Activated naive CD4-positive, alpha-beta T cell treated with anti-CD3 and anti-CD28 coated beads, Interleukin-2, amount 50 U/mL, for 16 hours (primary cell): ENCODE measurements around the gene RBMY1D.
"Not testable (repeated sequence)": the region's sequence is repeated elsewhere in the genome, so short reads cannot be mapped to it uniquely, and the experiment has no call there.

Experiments
- DNase-seq: peaks from one replicate; pipeline ENCODE4 v3.0.0-alpha.2; 2020

Gene RBMY1D

GRCh38 chrY:21894426-21894825 is at the start of gene RBMY1D:
TSS of gene RBMY1D (minus strand) at chrY:21894526. CDS start at chrY:21892513, 2,013 bp downstream.
- not testable (repeated sequence) for DNase-seq

GRCh38 chrY:21917932-21918331 is 23.6 kb upstream of the RBMY1D start, which contains the start of gene RBMY1E:
TSS of gene RBMY1E (minus strand) at chrY:21918032. CDS start at chrY:21916054, 1,978 bp downstream.
- DNase-seq, result not testable (repeated sequence)

GRCh38 chrY:21869407-21870076 is 24.8 kb downstream of the RBMY1D start:
- not testable (repeated sequence) for DNase-seq

GRCh38 chrY:21845481-21845880 is 48.8 kb downstream of the RBMY1D start:
- DNase-seq, result no peak

GRCh38 chrY:21842090-21842489 is 52.2 kb downstream of the RBMY1D start:
- DNase-seq, result no peak

GRCh38 chrY:21839489-21839888 is 54.8 kb downstream of the RBMY1D start:
- no peak for DNase-seq

GRCh38 chrY:21836343-21836742 is 58.0 kb downstream of the RBMY1D start:
- DNase-seq, result no peak

- no peak for DNase-seq
Measured at GRCh38 chrY:21835052-21835451, 59.3 kb downstream of the RBMY1D start.
